ENCODE data around the gene GIGYF1. TPM values are rescaled to one million over a fixed set of nuclear protein-coding genes. Genes with fewer than 3 reads are reported as not detected.
"Not testable (repeated sequence)": the region's sequence is repeated elsewhere in the genome, so short reads cannot be mapped to it uniquely, and the experiment has no call there.

Gene GIGYF1
- total RNA-seq, 2 donors from 2014 or later: 28.5 to 72.1 TPM

GRCh38 chr7:100677308-100678267 is 16.5 kb downstream of the GIGYF1 start:
- DNase-seq (ENCODE audit: low spot score): no peak
- H3K27ac Mint-ChIP-seq: peak overlapping the region; percentile 56 to 83
- ATAC-seq: no peak
- H3K9me3 Mint-ChIP-seq: no peaks in the 10 kb centered on the region
- H3K27me3 Mint-ChIP-seq: no peaks in the 10 kb centered on the region
- peaks cover 17 to 23% of the 10 kb centered on the region in 2 donors for H3K4me1 Mint-ChIP-seq (ENCODE audit: low read depth in 2 of 2)
- no peaks in the 10 kb centered on the region for H3K36me3 Mint-ChIP-seq
- H3K4me3 Mint-ChIP-seq: peak overlapping the region; percentile 94

- ATAC-seq (no peak), DNase-seq (ENCODE audit: low spot score) (no peak)
- H3K9me3 Mint-ChIP-seq: no peaks in the 10 kb centered on the region
- peak overlapping the region; percentile 76 to 88 for H3K27ac Mint-ChIP-seq
- peaks cover 17 to 23% of the 10 kb centered on the region in 2 donors for H3K4me1 Mint-ChIP-seq (ENCODE audit: low read depth in 2 of 2)
- H3K27me3 Mint-ChIP-seq: no peaks in the 10 kb centered on the region
- H3K36me3 Mint-ChIP-seq: no peaks in the 10 kb centered on the region
- peak overlapping the region; percentile 94 for H3K4me3 Mint-ChIP-seq
These were observed 17.3 kb downstream of the GIGYF1 start for GRCh38 chr7:100676501-100677306.

- Mint-ChIP-seq H3K27me3 (no peaks in the 10 kb centered on the region), H3K4me1 (ENCODE audit: low read depth in 2 of 2) (peaks cover 17 to 23% of the 10 kb centered on the region in 2 donors), H3K27ac (peak overlapping the region; percentile 76 to 88), H3K36me3 (no peaks in the 10 kb centered on the region), H3K4me3 (peak overlapping the region; percentile 94), H3K9me3 (no peaks in the 10 kb centered on the region)
- ATAC-seq: peak; percentile 68 to 71
- peak; percentile 92 for DNase-seq (ENCODE audit: low spot score)
These were observed 18.3 kb downstream of the GIGYF1 start for GRCh38 chr7:100675581-100676350.

- peak overlapping the region; percentile 84 to 91 for H3K27ac Mint-ChIP-seq
- peak; percentile 63 for DNase-seq (ENCODE audit: low spot score)
- H3K4me1 Mint-ChIP-seq (ENCODE audit: low read depth in 2 of 2): peaks cover 14 to 21% of the 10 kb centered on the region in 2 donors
- H3K9me3 Mint-ChIP-seq: no peaks in the 10 kb centered on the region
- H3K27me3 Mint-ChIP-seq: no peaks in the 10 kb centered on the region
- H3K4me3 Mint-ChIP-seq: peak overlapping the region; percentile 94
- no peaks in the 10 kb centered on the region for H3K36me3 Mint-ChIP-seq
- ATAC-seq: no peak
These were observed 19.0 kb downstream of the GIGYF1 start for GRCh38 chr7:100675105-100675451.

- no peaks in the 10 kb centered on the region for H3K9me3 Mint-ChIP-seq
- ATAC-seq: no peak
These were observed 19.5 kb downstream of the GIGYF1 start for GRCh38 chr7:100674411-100675104.

GRCh38 chr7:100673942-100674410 is 20.1 kb downstream of the GIGYF1 start:
- Mint-ChIP-seq H3K9me3 (no peaks in the 10 kb centered on the region), H3K27ac (peak overlapping the region; percentile 84 to 91), H3K36me3 (no peaks in the 10 kb centered on the region), H3K4me1 (ENCODE audit: low read depth in 2 of 2) (peaks cover 11 to 17% of the 10 kb centered on the region in 2 donors), H3K27me3 (peaks cover 0 to 3% of the 10 kb centered on the region in 2 donors), H3K4me3 (peak overlapping the region; percentile 94)
- peak; percentile 69 for DNase-seq (ENCODE audit: low spot score)
- no peak for ATAC-seq

More at GRCh38 chr7:100674411-100675104, 19.5 kb downstream of the GIGYF1 start:
- Mint-ChIP-seq H3K27ac (peak overlapping the region; percentile 84 to 91), H3K4me1 (ENCODE audit: low read depth in 2 of 2) (peaks cover 11 to 20% of the 10 kb centered on the region in 2 donors), H3K36me3 (no peaks in the 10 kb centered on the region), H3K4me3 (peak overlapping the region; percentile 94), H3K27me3 (peaks cover 0 to 3% of the 10 kb centered on the region in 2 donors)
- peak; percentile 60 for DNase-seq (ENCODE audit: low spot score)

- Mint-ChIP-seq H3K27me3 (peaks cover 0 to 3% of the 10 kb centered on the region in 2 donors), H3K9me3 (no peaks in the 10 kb centered on the region), H3K4me1 (ENCODE audit: low read depth in 2 of 2) (peaks cover 11 to 16% of the 10 kb centered on the region in 2 donors), H3K27ac (peak within 1 kb of the TSS; percentile 84 to 91), H3K36me3 (no peaks in the 10 kb centered on the region), H3K4me3 (peak within 1 kb of the TSS; percentile 94)
- ATAC-seq (peak; percentile 84 to 91), DNase-seq (ENCODE audit: low spot score) (peak; percentile 99)
These were observed 20.6 kb downstream of the GIGYF1 start, which contains the start of gene GNB2 for GRCh38 chr7:100673302-100673941. TSS of gene GNB2 (plus strand) at chr7:100673740. CDS start at chr7:100676266, 2,526 bp downstream.

- H3K27ac Mint-ChIP-seq: peak overlapping the region; percentile 84 to 91
- peaks cover 0 to 8% of the 10 kb centered on the region in 2 donors for H3K27me3 Mint-ChIP-seq
- no peak for DNase-seq (ENCODE audit: low spot score)
- H3K4me3 Mint-ChIP-seq: no peak overlapping the region
- no peaks in the 10 kb centered on the region for H3K9me3 Mint-ChIP-seq
- peaks cover 4 to 9% of the 10 kb centered on the region in 2 donors for H3K4me1 Mint-ChIP-seq (ENCODE audit: low read depth in 2 of 2)
- no peak for ATAC-seq
- no peaks in the 10 kb centered on the region for H3K36me3 Mint-ChIP-seq
These were observed 22.4 kb downstream of the GIGYF1 start for GRCh38 chr7:100671353-100672327.

- ATAC-seq (no peak), DNase-seq (ENCODE audit: low spot score) (no peak)
- Mint-ChIP-seq H3K27ac (no peak overlapping the region), H3K4me3 (no peak overlapping the region), H3K27me3 (peaks cover 0 to 8% of the 10 kb centered on the region in 2 donors), H3K9me3 (no peaks in the 10 kb centered on the region), H3K4me1 (ENCODE audit: low read depth in 2 of 2) (peaks cover 0 to 4% of the 10 kb centered on the region in 2 donors), H3K36me3 (no peaks in the 10 kb centered on the region)
These were observed 24.0 kb downstream of the GIGYF1 start for GRCh38 chr7:100670074-100670473.

GRCh38 chr7:100669106-100669505 is 24.9 kb downstream of the GIGYF1 start:
- DNase-seq (ENCODE audit: low spot score): peak; percentile 39
- ATAC-seq; H3K9me3 Mint-ChIP-seq; H3K36me3 Mint-ChIP-seq; H3K27ac Mint-ChIP-seq; H3K4me3 Mint-ChIP-seq; H3K27me3 Mint-ChIP-seq; H3K4me1 Mint-ChIP-seq (ENCODE audit: low read depth in 2 of 2): not testable (repeated sequence)

- H3K27ac Mint-ChIP-seq: no peak overlapping the region
- H3K4me1 Mint-ChIP-seq (ENCODE audit: low read depth in 2 of 2): peaks cover 0 to 1% of the 10 kb centered on the region in 2 donors
- no peaks in the 10 kb centered on the region for H3K36me3 Mint-ChIP-seq
- ATAC-seq (no peak), DNase-seq (ENCODE audit: low spot score) (no peak)
- H3K4me3 Mint-ChIP-seq: no peak overlapping the region
- H3K27me3 Mint-ChIP-seq: peaks cover 0 to 8% of the 10 kb centered on the region in 2 donors
- no peaks in the 10 kb centered on the region for H3K9me3 Mint-ChIP-seq
These were observed 26.0 kb downstream of the GIGYF1 start for GRCh38 chr7:100668069-100668449.

All from natural killer cell treated with Interleukin-12 subunit alpha and Interleukin-12 subunit beta and Interleukin-15 and Interleukin-18, amount 100 ng/mL, for 72 hours (primary cell).